ENCODE data around the gene MAPK8. TPM values are rescaled to one million over a fixed set of nuclear protein-coding genes. Genes with fewer than 3 reads are reported as not detected.

MAPK8 gene
- total and polyA plus RNA-seq, 9 of the 15 experiments (the other 6 are each of a cell fraction or from before 2014, with no cell fraction given), result 6.4 to 159 (median 71.0) TPM

- POLR2A ChIA-PET, result no interaction called here
- no peak overlapping the region for H2AFZ ChIP-seq (ENCODE audit: low read depth, low read length)
- H4K20me1 ChIP-seq (replicated peaks; ENCODE audit: control insufficient read depth, insufficient read depth, low read length), result no peaks in the 10 kb centered on the region
- in situ Hi-C loops (cut with MboI), result no loop called here
- no peak overlapping the region for H3K27ac ChIP-seq (ENCODE audit: extremely low read depth, low read depth, low read length)
- no TSS peak for BruUV-seq (replicated peaks)
- FAIRE-seq (no peak), ATAC-seq (no peak), DNase-seq (ENCODE audit: extremely low read depth in 1 of 4, low spot score in 3 of 4) (no peak)
- no peaks in the 10 kb centered on the region; a peak in 3 of 5 replicates for H3K4me1 ChIP-seq (replicated peaks in 1 of 2; ENCODE audit: control insufficient read depth in 2 of 2, insufficient read depth in 2 of 2, low read length in 2 of 2)
- no peak overlapping the region for H3K9ac ChIP-seq (ENCODE audit: insufficient read depth in 1 of 2, low read depth in 2 of 2, low read length in 2 of 2)
- peaks cover 2 to 11% of the 10 kb centered on the region in 2 experiments; a peak in 4 of 5 replicates for H3K27me3 ChIP-seq (ENCODE audit: control insufficient read depth in 2 of 2, insufficient read depth in 2 of 2, low read length in 2 of 2)
- TF ChIP-seq E2F6 (IDR thresholded peaks at IDR 0.05; ENCODE audit: borderline replicate concordance in 1 of 2, extremely low read depth in 1 of 2, insufficient read depth in 1 of 2, insufficient read length in 1 of 2, low read depth in 1 of 2, low read length in 1 of 2, poor library complexity in 1 of 2, severe bottlenecking in 1 of 2) (peak in 1 of 2 experiments; percentile 10), NFE2 (IDR thresholded peaks at IDR 0.05; ENCODE audit: low read depth) (no peak), L3MBTL2 (IDR thresholded peaks at IDR 0.05) (peak; percentile 49; the same call in 1 of the 2 replicates)
- CTCF ChIA-PET (ENCODE audit: low intra/inter-chr PET ratio), result no interaction called here
- no peak overlapping the region for H3K4me3 ChIP-seq
- no peaks in the 10 kb centered on the region for H3K36me3 ChIP-seq (ENCODE audit: control insufficient read depth, insufficient read depth, low read length)
- 21% methylated on average over 4 of the region's 4 CpGs for WGBS (ENCODE audit: insufficient coverage, low coverage, missing lambda C conversion rate)
- no peak overlapping the region for H3K4me2 ChIP-seq (ENCODE audit: insufficient read depth, low read length)
- intact Hi-C loops (cut with micrococcal nuclease), result no loop called here
- peaks cover 9% of the 10 kb centered on the region for H3K9me3 ChIP-seq (replicated peaks; ENCODE audit: control insufficient read depth, insufficient read depth, low read depth, low read length)
- no peaks in the 10 kb centered on the region for H3K79me2 ChIP-seq (ENCODE audit: control insufficient read depth, insufficient read depth, low read length)
- no peaks in the 10 kb centered on the region for H3K9me1 ChIP-seq (ENCODE audit: control insufficient read depth, insufficient read depth, low read length)
Measured at GRCh38 chr10:48284811-48285210, 21.7 kb upstream of the MAPK8 start.

GRCh38 chr10:48285710-48286109 lies 20.8 kb upstream of the MAPK8 start:
- Histone ChIP-seq H3K9me1 (ENCODE audit: control insufficient read depth, insufficient read depth, low read length) (no peaks in the 10 kb centered on the region), H3K4me1 (replicated peaks in 1 of 2; ENCODE audit: control insufficient read depth in 2 of 2, insufficient read depth in 2 of 2, low read length in 2 of 2) (peaks cover 0 to 8% of the 10 kb centered on the region in 2 experiments; a peak in 4 of 5 replicates), H3K36me3 (ENCODE audit: control insufficient read depth, insufficient read depth, low read length) (no peaks in the 10 kb centered on the region), H3K79me2 (ENCODE audit: control insufficient read depth, insufficient read depth, low read length) (no peaks in the 10 kb centered on the region), H3K4me2 (ENCODE audit: insufficient read depth, low read length) (no peak overlapping the region), H3K9me3 (replicated peaks; ENCODE audit: control insufficient read depth, insufficient read depth, low read depth, low read length) (peaks cover 9% of the 10 kb centered on the region), H3K9ac (ENCODE audit: insufficient read depth in 1 of 2, low read depth in 2 of 2, low read length in 2 of 2) (no peak overlapping the region; a peak in 1 of 4 replicates), H3K4me3 (no peak overlapping the region), H3K27me3 (ENCODE audit: control insufficient read depth in 2 of 2, insufficient read depth in 2 of 2, low read length in 2 of 2) (peaks cover 2 to 11% of the 10 kb centered on the region in 2 experiments; a peak in 4 of 5 replicates), H2AFZ (ENCODE audit: low read depth, low read length) (no peak overlapping the region), H3K27ac (ENCODE audit: extremely low read depth, low read depth, low read length) (no peak overlapping the region), H4K20me1 (replicated peaks; ENCODE audit: control insufficient read depth, insufficient read depth, low read length) (no peaks in the 10 kb centered on the region)
- ChIA-PET POLR2A (interaction anchor here (1.1 kb wide), 1 partner anchor 12 kb away, joined by 3 read pairs; no protein-coding TSS in a partner anchor), CTCF (ENCODE audit: low intra/inter-chr PET ratio) (no interaction called here)
- BruUV-seq (replicated peaks), result no TSS peak
- WGBS (ENCODE audit: insufficient coverage, low coverage, missing lambda C conversion rate), result 3% methylated on average over 5 of the region's 5 CpGs
- intact Hi-C loops (cut with micrococcal nuclease), result no loop called here
- no peak for FAIRE-seq
- DNase-seq (ENCODE audit: extremely low read depth in 1 of 4, low spot score in 3 of 4), result no peak
- in situ Hi-C loops (cut with MboI), result no loop called here
- no peak for ATAC-seq
- TF ChIP-seq HNRNPL (IDR thresholded peaks at IDR 0.05; ENCODE audit: low read depth, low read length), result no peak
- no peak for TF ChIP-seq FUS (optimal IDR thresholded peaks at IDR 0.05; ENCODE audit: low read depth, low read length)
- TF ChIP-seq USF1 (CRISPR knock-in tag; IDR thresholded peaks at IDR 0.05), result no peak
- no peak for TF ChIP-seq CEBPZ (IDR thresholded peaks at IDR 0.05; ENCODE audit: borderline replicate concordance, low read depth, low read length)

All from K562 (cell line).